H9 (cell line): ENCODE measurements around the gene FXYD3. TPM values are rescaled to one million over a fixed set of nuclear protein-coding genes. Genes with fewer than 3 reads are reported as not detected.

Experiments used
- DNase-seq: peaks from one replicate; pipeline ENCODE4 v3.0.0-alpha.2; 2017
- H2AFZ ChIP-seq: one replicate; pipeline ENCODE4 v1.6.1; 2013; ENCODE audit warnings: mild to moderate bottlenecking, low read length, control low read depth, moderate library complexity
- H2AK5ac ChIP-seq: 2 replicates; pipeline ENCODE4 v1.6.1; 2013; ENCODE audit warnings: low read length, control low read depth, mixed read lengths; ENCODE audit not compliant: insufficient read length
- H2BK120ac ChIP-seq: one replicate; pipeline ENCODE4 v1.6.1; 2013; ENCODE audit warnings: low read depth, mild to moderate bottlenecking, low read length, control low read depth, inconsistent platforms; ENCODE audit not compliant: poor library complexity, severe bottlenecking
- H2BK12ac ChIP-seq: 2 replicates; pipeline ENCODE4 v1.6.1; 2013; ENCODE audit warnings: low read length, control low read depth, mixed read lengths, low read depth; ENCODE audit not compliant: insufficient read length
- H2BK15ac ChIP-seq: 2 replicates; pipeline ENCODE4 v1.6.1; 2013; ENCODE audit warnings: low read depth, low read length, control low read depth
- H2BK20ac ChIP-seq: one replicate; pipeline ENCODE4 v1.6.1; 2013; ENCODE audit warnings: low read depth, mild to moderate bottlenecking, low read length, control low read depth, inconsistent platforms; ENCODE audit not compliant: poor library complexity, severe bottlenecking
- H2BK5ac ChIP-seq: 2 replicates; pipeline ENCODE4 v1.6.1; 2013; ENCODE audit warnings: low read length, control low read depth, mixed read lengths; ENCODE audit not compliant: insufficient read length
- H3K14ac ChIP-seq: 2 replicates; pipeline ENCODE4 v1.6.1; 2013; ENCODE audit warnings: low read length, control low read depth; ENCODE audit not compliant: insufficient read depth
- H3K18ac ChIP-seq: 2 replicates; pipeline ENCODE4 v1.6.1; 2013; ENCODE audit warnings: low read depth, mild to moderate bottlenecking, mixed read lengths, low read length, control low read depth; ENCODE audit not compliant: insufficient read length
- H3K23ac ChIP-seq: 2 replicates; pipeline ENCODE4 v1.6.1; 2013; ENCODE audit warnings: low read length, control low read depth, mixed read lengths, low read depth; ENCODE audit not compliant: insufficient read length
- H3K23me2 ChIP-seq: 2 replicates; pipeline ENCODE4 v1.6.1; 2013; ENCODE audit warnings: low read depth, mild to moderate bottlenecking, mixed read lengths, low read length, control low read depth; ENCODE audit not compliant: insufficient read length, poor library complexity, severe bottlenecking
- H3K27ac ChIP-seq: 2 replicates; pipeline ENCODE4 v1.5.1; 2013; ENCODE audit warnings: low read length, control low read depth, mixed read lengths, low read depth; ENCODE audit not compliant: insufficient read length
- H3K27me3 ChIP-seq: 2 replicates; pipeline ENCODE4 v1.6.1; 2013; ENCODE audit warnings: low read length, control low read depth, inconsistent platforms; ENCODE audit not compliant: insufficient read depth
- H3K4ac ChIP-seq: 2 replicates; pipeline ENCODE4 v1.6.1; 2013; ENCODE audit warnings: low read depth, mild to moderate bottlenecking, control low read depth, inconsistent platforms, low read length, moderate library complexity
- H3K4me1 ChIP-seq: 2 replicates; pipeline ENCODE4 v1.6.1; 2013; ENCODE audit warnings: low read length, control low read depth, inconsistent platforms; ENCODE audit not compliant: insufficient read depth
- H3K4me2 ChIP-seq: 2 replicates; pipeline ENCODE4 v1.6.1; 2013; ENCODE audit warnings: low read length, control low read depth, mixed read lengths; ENCODE audit not compliant: insufficient read length, insufficient read depth
- H3K56ac ChIP-seq: 2 replicates; pipeline ENCODE4 v1.6.1; 2013; ENCODE audit warnings: low read depth, mild to moderate bottlenecking, mixed read lengths, low read length, control low read depth; ENCODE audit not compliant: insufficient read length
- H3K79me1 ChIP-seq: 2 replicates; pipeline ENCODE4 v1.6.1; 2013; ENCODE audit warnings: low read depth, mild to moderate bottlenecking, moderate library complexity, low read length, control low read depth, inconsistent platforms; ENCODE audit not compliant: insufficient read depth, poor library complexity, severe bottlenecking
- H3K79me2 ChIP-seq: 2 replicates; pipeline ENCODE4 v1.6.1; 2013; ENCODE audit warnings: low read length, control low read depth, inconsistent platforms; ENCODE audit not compliant: insufficient read depth
- H3K9ac ChIP-seq: 2 replicates; pipeline ENCODE4 v1.6.1; 2013; ENCODE audit warnings: low read length, control low read depth, mixed read lengths; ENCODE audit not compliant: insufficient read length; ENCODE audit errors: extremely low read depth
- H3K9me3 ChIP-seq: one replicate; pipeline ENCODE4 v1.6.1; 2013; ENCODE audit warnings: low read depth, low read length, inconsistent platforms; ENCODE audit not compliant: control insufficient read depth
- H3T11ph ChIP-seq: one replicate; pipeline ENCODE4 v1.6.1; 2013; ENCODE audit warnings: mild to moderate bottlenecking, low read length, control low read depth, inconsistent platforms
- H4K20me1 ChIP-seq: one replicate; pipeline ENCODE4 v1.6.1; 2013; ENCODE audit not compliant: control insufficient read depth, insufficient read length, insufficient read depth
- H4K5ac ChIP-seq: 2 replicates; pipeline ENCODE4 v1.6.1; 2013; ENCODE audit warnings: low read depth, mild to moderate bottlenecking, mixed read lengths, low read length, control low read depth; ENCODE audit not compliant: insufficient read length
- H4K8ac ChIP-seq: replicated peaks from 2 replicates; pipeline ENCODE4 v1.6.1; 2013; ENCODE audit warnings: low read length, control low read depth, mixed read lengths, low read depth; ENCODE audit not compliant: insufficient read length
- H4K91ac ChIP-seq: 2 replicates; pipeline ENCODE4 v1.6.1; 2013; ENCODE audit warnings: low read depth, mild to moderate bottlenecking, moderate library complexity, mixed read lengths, low read length, control low read depth; ENCODE audit not compliant: insufficient read length
- H3K27ac Mint-ChIP-seq, 3 experiments: 2 replicates in 2 of 3; 3 replicates in 1 of 3; pipeline ENCODE4 v1.8.0; 2020 to 2021; ENCODE audit warnings: mixed read lengths in 3 of 3, mild to moderate bottlenecking in 1 of 3, moderate library complexity in 1 of 3
- H3K27me3 Mint-ChIP-seq: 2 replicates; pipeline ENCODE4 v1.8.0; 2021; ENCODE audit warnings: low read depth, mild to moderate bottlenecking, moderate library complexity, mixed read lengths
- H3K36me3 Mint-ChIP-seq, 3 experiments: 2 replicates in 2 of 3; 3 replicates in 1 of 3; pipeline ENCODE4 v1.8.0; 2020 to 2021; ENCODE audit warnings: low read depth in 3 of 3, mixed read lengths in 3 of 3; ENCODE audit not compliant: insufficient read depth in 1 of 3
- H3K4me1 Mint-ChIP-seq, 2 experiments: 2 replicates each; pipeline ENCODE4 v1.8.0; 2020; ENCODE audit warnings: mixed read lengths in 2 of 2
- H3K4me3 Mint-ChIP-seq, 2 experiments: 2 replicates in 1 of 2; 3 replicates in 1 of 2; pipeline ENCODE4 v1.8.0; 2020 to 2021; ENCODE audit warnings: mild to moderate bottlenecking in 2 of 2, mixed read lengths in 2 of 2, moderate library complexity in 1 of 2
- H3K9me3 Mint-ChIP-seq, 2 experiments: 2 replicates in 1 of 2; 3 replicates in 1 of 2; pipeline ENCODE4 v1.8.0; 2020; ENCODE audit warnings: mild to moderate bottlenecking in 2 of 2, mixed read lengths in 2 of 2, moderate library complexity in 1 of 2
- CTCF ChIP-seq: fragments of 200-600 bp; sonication (generic); conservative IDR thresholded peaks from 3 replicates; pipeline ENCODE4 v1.8.0; 2021; ENCODE audit warnings: antibody characterized with exemption, mild to moderate bottlenecking
- WGBS: extraction: QIAGEN DNeasy Blood & Tissue Kit; methylation state at CpG from one replicate; pipeline ENCODE4 v1.1.7; 2013; ENCODE audit warnings: missing lambda C conversion rate, low lambda C conversion rate, mixed read lengths; ENCODE audit not compliant: insufficient read length; ENCODE audit errors: extremely low coverage; 5-methylcytosine and 5-hydroxymethylcytosine counted together
- total RNA-seq: library from RNA; stranded (reverse); gene quantifications from 2 replicates; pipeline ENCODE4 v1.2.1, GENCODE V29; 2021

The FXYD3 gene
- total RNA-seq, 1 experiment from 2014 or later, result 1.5 TPM

DNA sequence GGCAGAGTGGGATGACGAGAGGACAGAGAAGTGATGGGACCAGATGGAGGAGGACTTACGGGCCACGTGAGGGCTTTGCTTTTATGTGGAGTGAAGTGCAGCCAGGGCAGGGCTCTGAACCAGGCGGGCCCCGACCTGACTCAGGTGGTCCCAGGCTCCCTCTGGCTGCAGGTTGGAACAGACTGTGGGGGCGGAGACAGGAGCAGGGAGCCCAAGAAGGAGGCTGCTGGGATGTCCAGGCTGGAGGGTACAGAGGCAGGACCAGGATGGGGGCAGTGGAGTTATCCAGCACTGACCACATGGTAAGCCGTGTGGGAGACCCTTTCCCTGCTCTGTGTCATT is 41.0 kb downstream of the FXYD3 start:
- Histone ChIP-seq H4K5ac (no peak overlapping the region), H3K27ac (no peak overlapping the region), H3K4ac (no peak overlapping the region), H3K23ac (no peak overlapping the region), H3K79me2 (no peaks in the 10 kb centered on the region; the same call in 1 of the 2 replicates), H3T11ph (no peak overlapping the region), H3K56ac (no peak overlapping the region), H3K27me3 (no peaks in the 10 kb centered on the region), H3K4me1 (no peaks in the 10 kb centered on the region), H4K20me1 (no peaks in the 10 kb centered on the region), H2BK5ac (no peak overlapping the region), H3K9ac (no peak overlapping the region), H2BK12ac (no peak overlapping the region), H4K8ac (no peak overlapping the region), H3K9me3 (no peaks in the 10 kb centered on the region), H3K79me1 (no peaks in the 10 kb centered on the region), H2BK120ac (no peak overlapping the region), H3K14ac (no peak overlapping the region), H3K18ac (no peak overlapping the region), H4K91ac (no peak overlapping the region), H2BK15ac (no peak overlapping the region), H2AFZ (no peak overlapping the region), H3K4me2 (no peak overlapping the region), H2AK5ac (no peak overlapping the region), H2BK20ac (no peak overlapping the region), H3K23me2 (peaks cover 19% of the 10 kb centered on the region)
- Mint-ChIP-seq H3K9me3 (peaks cover 0 to 2% of the 10 kb centered on the region in 2 experiments; a peak in 3 of 5 replicates), H3K36me3 (peaks cover 35 to 45% (median 39%) of the 10 kb centered on the region in 3 experiments; a peak in 6 of 7 replicates), H3K4me3 (peak overlapping the region; percentile 13 to 97), H3K27me3 (peaks cover 2% of the 10 kb centered on the region; the same call in 1 of the 2 replicates), H3K4me1 (peaks cover 32 to 40% of the 10 kb centered on the region in 2 experiments), H3K27ac (no peak overlapping the region)
- WGBS, result no CpG with 5 or more reads among the region's 7 CpGs
- no peak for DNase-seq
- no peak for TF ChIP-seq CTCF
